ENCODE results near the gene UPF1. TPM values are rescaled to one million over a fixed set of nuclear protein-coding genes. Genes with fewer than 3 reads are reported as not detected.

Gene UPF1
- total RNA-seq, 4 donors from 2014 or later = 84.2 to 153 (median 91.9) TPM

DNA sequence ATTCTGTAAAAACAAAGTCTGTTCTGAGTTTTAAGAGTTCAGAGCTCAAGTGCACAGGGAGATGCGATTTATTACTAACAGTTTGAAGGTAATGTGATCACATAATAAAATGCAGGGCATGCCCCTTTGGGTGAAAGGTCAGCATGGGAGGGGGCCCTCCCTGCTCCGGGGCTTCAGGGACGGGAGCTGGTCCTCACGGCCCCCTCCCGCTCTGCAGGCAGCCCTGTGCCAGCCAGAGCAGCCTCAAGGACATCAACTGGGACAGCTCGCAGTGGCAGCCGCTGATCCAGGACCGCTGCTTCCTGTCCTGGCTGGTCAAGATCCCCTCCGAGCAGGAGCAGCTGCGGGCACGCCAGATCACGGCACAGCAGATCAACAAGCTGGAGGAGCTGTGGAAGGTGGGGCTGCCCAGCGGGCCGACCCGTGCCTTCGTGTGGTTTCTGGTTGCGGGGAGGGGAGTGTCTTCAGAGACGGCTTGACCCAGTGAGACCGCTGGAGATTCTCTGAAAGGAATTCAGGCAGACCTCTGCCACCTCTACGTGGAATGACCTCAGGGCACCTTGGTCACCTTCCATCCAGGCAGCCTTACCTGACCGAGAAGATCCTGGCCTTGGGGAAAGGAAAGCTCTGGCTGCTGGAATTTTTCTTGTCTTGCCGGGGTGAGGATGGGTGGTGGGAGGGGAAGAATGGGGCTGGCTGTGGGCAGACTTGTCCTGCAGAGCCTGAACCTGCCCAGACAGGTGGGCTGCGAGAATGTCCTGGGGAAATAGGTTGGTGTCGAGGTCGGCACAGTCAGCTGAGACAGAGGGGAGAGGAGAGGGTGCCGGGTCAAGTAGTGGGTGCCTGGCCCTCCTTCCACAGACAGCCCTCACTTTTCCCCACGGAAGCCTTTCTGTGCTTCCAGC is 19.0 kb downstream of the UPF1 start:
- Histone ChIP-seq H3K36me3 (peaks cover 0 to 43% (median 20%) of the 10 kb centered on the region in 4 donors), H3K27ac (peak overlapping the region in 3 of 4 donors; percentile 53 to 78 (median 70)), H3K9me3 (no peaks in the 10 kb centered on the region), H3K4me1 (peaks cover 20 to 37% (median 31%) of the 10 kb centered on the region in 4 donors), H3K27me3 (no peaks in the 10 kb centered on the region), H3K4me3 (no peak overlapping the region)
- 78 to 89% methylated on average over 4 to 25 of the region's 27 CpGs for WGBS, 2 donors (ENCODE audit: low coverage in 1 of 2)
- no peak for DNase-seq
- no peak for TF ChIP-seq EP300 (IDR thresholded peaks at IDR 0.05; ENCODE audit: low read depth)
- TF ChIP-seq, protein P1, sequence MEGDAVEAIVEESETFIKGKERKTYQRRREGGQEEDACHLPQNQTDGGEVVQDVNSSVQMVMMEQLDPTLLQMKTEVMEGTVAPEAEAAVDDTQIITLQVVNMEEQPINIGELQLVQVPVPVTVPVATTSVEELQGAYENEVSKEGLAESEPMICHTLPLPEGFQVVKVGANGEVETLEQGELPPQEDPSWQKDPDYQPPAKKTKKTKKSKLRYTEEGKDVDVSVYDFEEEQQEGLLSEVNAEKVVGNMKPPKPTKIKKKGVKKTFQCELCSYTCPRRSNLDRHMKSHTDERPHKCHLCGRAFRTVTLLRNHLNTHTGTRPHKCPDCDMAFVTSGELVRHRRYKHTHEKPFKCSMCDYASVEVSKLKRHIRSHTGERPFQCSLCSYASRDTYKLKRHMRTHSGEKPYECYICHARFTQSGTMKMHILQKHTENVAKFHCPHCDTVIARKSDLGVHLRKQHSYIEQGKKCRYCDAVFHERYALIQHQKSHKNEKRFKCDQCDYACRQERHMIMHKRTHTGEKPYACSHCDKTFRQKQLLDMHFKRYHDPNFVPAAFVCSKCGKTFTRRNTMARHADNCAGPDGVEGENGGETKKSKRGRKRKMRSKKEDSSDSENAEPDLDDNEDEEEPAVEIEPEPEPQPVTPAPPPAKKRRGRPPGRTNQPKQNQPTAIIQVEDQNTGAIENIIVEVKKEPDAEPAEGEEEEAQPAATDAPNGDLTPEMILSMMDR (IDR thresholded peaks at IDR 0.05) = no peak
- intact Hi-C loops (cut with DNase I; ENCODE audit: low total_unique reads) = loop anchor here (10.0 kb wide), 1 partner anchor 406 kb away; no protein-coding TSS in a partner anchor
- in situ Hi-C loops (cut with MboI; ENCODE audit: low pct_ligation_motif_present in 1 of 4, low pct_unique_long_range_greater_than_20kb in 1 of 4, low sequenced_read_pairs in 3 of 4) = loop anchor here in 2 of 4 donors (10.0 to 25.0 kb wide), 2 partner anchors 388 to 406 kb away; no protein-coding TSS in a partner anchor

DNA sequence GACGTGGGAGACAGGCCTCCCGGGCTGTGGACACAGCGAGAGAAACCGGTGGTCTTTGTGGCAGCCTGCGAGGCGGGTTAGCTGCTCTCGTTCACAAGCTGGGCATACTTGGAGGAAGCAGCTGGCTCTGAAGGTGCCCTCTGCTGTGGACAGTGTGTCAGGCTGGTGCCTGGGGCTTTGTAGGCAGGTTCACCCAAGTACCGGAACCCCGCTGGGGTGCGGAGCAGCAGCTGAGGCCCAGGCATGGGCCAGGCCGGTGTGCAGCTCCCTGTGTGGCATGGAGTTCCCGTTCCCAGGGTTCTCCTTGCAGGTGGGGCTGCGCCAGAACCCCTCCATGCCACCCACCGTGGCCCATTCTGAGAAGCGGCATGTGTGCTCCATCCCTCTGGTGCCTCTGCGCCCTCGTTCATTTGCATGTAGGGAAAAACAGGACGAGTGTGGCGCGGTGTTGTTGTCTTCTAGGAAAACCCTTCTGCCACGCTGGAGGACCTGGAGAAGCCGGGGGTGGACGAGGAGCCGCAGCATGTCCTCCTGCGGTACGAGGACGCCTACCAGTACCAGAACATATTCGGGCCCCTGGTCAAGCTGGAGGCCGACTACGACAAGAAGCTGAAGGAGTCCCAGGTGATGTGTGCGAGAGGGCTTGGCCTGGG is 20.0 kb downstream of the UPF1 start:
- WGBS, 2 donors (ENCODE audit: low coverage in 1 of 2) = 94% methylated on average over 31 of the region's 31 CpGs; no CpG with 5 or more reads in 1 of the 2 donors
- no peak overlapping the region for H3K27ac ChIP-seq
- H3K4me1 ChIP-seq = peaks cover 18 to 34% (median 30%) of the 10 kb centered on the region in 4 donors
- H3K9me3 ChIP-seq = no peaks in the 10 kb centered on the region
- no peaks in the 10 kb centered on the region for H3K27me3 ChIP-seq
- H3K36me3 ChIP-seq = peaks cover 0 to 53% (median 25%) of the 10 kb centered on the region in 4 donors
- no peak for DNase-seq
- in situ Hi-C loops (cut with MboI; ENCODE audit: low pct_ligation_motif_present in 1 of 4, low pct_unique_long_range_greater_than_20kb in 1 of 4, low sequenced_read_pairs in 3 of 4) = loop anchor here in 2 of 4 donors (10.0 to 25.0 kb wide), 2 partner anchors 389 to 407 kb away; no protein-coding TSS in a partner anchor
- TF ChIP-seq POLR2AphosphoS5 (IDR thresholded peaks at IDR 0.05) (no peak), EP300 (IDR thresholded peaks at IDR 0.05; ENCODE audit: low read depth) (no peak), POLR2A (IDR thresholded peaks at IDR 0.05) (no peak)
- TF ChIP-seq, protein P1 (IDR thresholded peaks at IDR 0.05) = no peak
- intact Hi-C loops (cut with DNase I; ENCODE audit: low total_unique reads) = loop anchor here (10.0 kb wide), 1 partner anchor 407 kb away; no protein-coding TSS in a partner anchor
- H3K4me3 ChIP-seq = no peak overlapping the region

DNA sequence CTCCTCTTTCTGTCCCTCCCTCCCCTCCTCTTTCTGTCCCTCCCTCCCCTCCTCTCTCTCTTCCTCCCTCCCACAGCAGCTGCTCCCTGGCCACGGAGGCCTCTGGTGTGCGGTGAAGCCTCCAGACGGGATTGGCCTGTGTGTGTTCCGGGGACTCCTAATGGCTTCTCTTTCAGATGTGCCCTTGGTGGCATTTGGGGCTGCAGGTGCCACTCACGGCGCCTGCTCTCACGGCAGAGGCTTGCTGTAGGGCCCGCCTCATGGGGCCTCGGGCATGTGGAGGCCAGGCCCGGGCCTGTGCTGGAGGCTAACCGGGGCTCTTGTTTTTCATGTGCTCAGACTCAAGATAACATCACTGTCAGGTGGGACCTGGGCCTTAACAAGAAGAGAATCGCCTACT is 20.9 kb downstream of the UPF1 start:
- no peak for DNase-seq
- WGBS, 2 donors (ENCODE audit: low coverage in 1 of 2) = 89% methylated on average over 12 of the region's 12 CpGs; no CpG with 5 or more reads in 1 of the 2 donors
- intact Hi-C loops (cut with DNase I; ENCODE audit: low total_unique reads) (loop anchor here (10.0 kb wide), 1 partner anchor 408 kb away; no protein-coding TSS in a partner anchor), in situ Hi-C loops (cut with MboI; ENCODE audit: low pct_ligation_motif_present in 1 of 4, low pct_unique_long_range_greater_than_20kb in 1 of 4, low sequenced_read_pairs in 3 of 4) (loop anchor here in 2 of 4 donors (10.0 to 25.0 kb wide), 2 partner anchors 390 to 408 kb away; no protein-coding TSS in a partner anchor)
- Histone ChIP-seq H3K4me1 (peaks cover 16 to 26% (median 24%) of the 10 kb centered on the region in 4 donors), H3K27me3 (no peaks in the 10 kb centered on the region), H3K36me3 (peaks cover 0 to 62% (median 29%) of the 10 kb centered on the region in 4 donors), H3K27ac (no peak overlapping the region), H3K4me3 (no peak overlapping the region), H3K9me3 (no peaks in the 10 kb centered on the region)
- no peak for TF ChIP-seq POLR2AphosphoS5 (IDR thresholded peaks at IDR 0.05)
- TF ChIP-seq POLR2A (IDR thresholded peaks at IDR 0.05) = no peak
- TF ChIP-seq, protein P1 (IDR thresholded peaks at IDR 0.05) = no peak
- no peak for TF ChIP-seq EP300 (IDR thresholded peaks at IDR 0.05; ENCODE audit: low read depth)

Data from transverse colon (tissue), 4 donors.